22Rv1 (cell line): ENCODE measurements around the gene TP53INP2.

ENCODE experiments used
- H3K27ac ChIP-seq: fragments of 450-650 bp; 2 replicates; pipeline ENCODE4 v1.5.1; 2017
- CTCF ChIP-seq: fragments of 450-650 bp; IDR thresholded peaks from 2 replicates; pipeline ENCODE4 v1.5.1; 2017; ENCODE audit warnings: mild to moderate bottlenecking
- ZFX ChIP-seq: fragments of 450-650 bp; IDR thresholded peaks from 2 replicates; pipeline ENCODE4 v1.6.1; 2017; ENCODE audit warnings: antibody characterized with exemption, borderline replicate concordance

The TP53INP2 gene

GRCh38 chr20:34744847-34745246 is 40.7 kb downstream of the TP53INP2 start:
- no peak for TF ChIP-seq ZFX
- no peak for TF ChIP-seq CTCF
- H3K27ac ChIP-seq = no peak overlapping the region

GRCh38 chr20:34746674-34747073 is 42.5 kb downstream of the TP53INP2 start:
- TF ChIP-seq ZFX (no peak), CTCF (no peak)
- no peak overlapping the region for H3K27ac ChIP-seq

GRCh38 chr20:34747479-34747878 is 43.3 kb downstream of the TP53INP2 start:
- TF ChIP-seq CTCF (no peak), ZFX (no peak)
- H3K27ac ChIP-seq = no peak overlapping the region

- no peak for TF ChIP-seq CTCF
- no peak for TF ChIP-seq ZFX
- H3K27ac ChIP-seq = no peak overlapping the region
These were observed 44.6 kb downstream of the TP53INP2 start for GRCh38 chr20:34748709-34749108.

- no peak for TF ChIP-seq ZFX
- H3K27ac ChIP-seq = no peak overlapping the region
These were observed 46.3 kb downstream of the TP53INP2 start for GRCh38 chr20:34750484-34750883.

- TF ChIP-seq ZFX (no peak), CTCF (no peak)
- H3K27ac ChIP-seq = no peak overlapping the region
These were observed 47.3 kb downstream of the TP53INP2 start for GRCh38 chr20:34751453-34751852.

- no peak overlapping the region for H3K27ac ChIP-seq
- TF ChIP-seq CTCF (no peak), ZFX (no peak)
These were observed 49.7 kb downstream of the TP53INP2 start for GRCh38 chr20:34753706-34754461.

GRCh38 chr20:34754611-34755010 is 50.5 kb downstream of the TP53INP2 start:
- TF ChIP-seq CTCF (no peak), ZFX (no peak)
- H3K27ac ChIP-seq = no peak overlapping the region
